HS-5 (cell line): ENCODE measurements around the gene PLD1.
"Not testable (repeated sequence)": the region's sequence is repeated elsewhere in the genome, so short reads cannot be mapped to it uniquely, and the experiment has no call there.

Source experiments
- DNase-seq: peaks from one replicate; pipeline ENCODE4 v3.0.0-alpha.2; 2012; ENCODE audit warnings: low read depth

Gene PLD1

GRCh38 chr3:171694888-171695287 lies 115.4 kb downstream of the PLD1 start:
- DNase-seq = no peak

GRCh38 chr3:171692551-171692950 lies 117.7 kb downstream of the PLD1 start:
- DNase-seq = not testable (repeated sequence)

- no peak for DNase-seq
Observed at GRCh38 chr3:171691485-171691884, 118.8 kb downstream of the PLD1 start.

DNA sequence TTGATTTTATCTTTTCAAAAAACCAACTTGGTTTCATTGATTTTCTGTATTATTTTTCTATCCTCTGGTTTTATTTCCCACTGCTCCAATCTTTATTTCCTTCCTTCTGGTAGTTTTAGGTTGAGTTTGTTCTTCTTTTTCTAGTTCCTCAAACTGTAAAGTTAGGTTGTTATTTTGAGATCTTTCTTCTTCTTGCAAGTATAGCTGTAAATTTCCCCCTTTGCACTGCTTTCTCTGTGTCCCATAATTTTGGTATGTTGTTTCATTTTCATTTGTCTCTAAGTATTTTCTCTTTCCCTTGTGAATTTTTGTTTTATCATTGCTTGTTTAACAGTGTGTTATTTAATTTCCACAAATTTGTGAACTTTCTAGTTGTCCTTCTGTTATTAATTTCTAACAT lies 120.0 kb downstream of the PLD1 start:
- no peak for DNase-seq

DNA sequence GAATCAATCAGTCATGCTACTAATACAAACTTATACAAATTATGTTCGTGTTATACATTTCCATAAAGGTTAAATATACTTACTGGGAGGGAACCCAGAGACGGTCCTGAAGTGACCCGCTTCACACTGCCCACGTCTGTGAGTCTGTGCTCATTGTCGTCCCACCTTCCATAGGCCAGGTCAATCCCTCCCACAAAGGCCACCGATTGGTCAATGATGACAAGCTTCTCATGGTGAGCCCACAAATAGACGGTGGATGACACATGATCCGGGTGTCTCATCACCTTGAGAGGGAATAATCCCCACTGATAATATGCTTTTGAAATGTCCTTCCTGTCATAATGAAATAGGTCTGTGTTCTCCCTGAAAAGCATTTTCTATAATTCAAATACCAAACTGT lies 121.7 kb downstream of the PLD1 start:
- DNase-seq = no peak

DNA sequence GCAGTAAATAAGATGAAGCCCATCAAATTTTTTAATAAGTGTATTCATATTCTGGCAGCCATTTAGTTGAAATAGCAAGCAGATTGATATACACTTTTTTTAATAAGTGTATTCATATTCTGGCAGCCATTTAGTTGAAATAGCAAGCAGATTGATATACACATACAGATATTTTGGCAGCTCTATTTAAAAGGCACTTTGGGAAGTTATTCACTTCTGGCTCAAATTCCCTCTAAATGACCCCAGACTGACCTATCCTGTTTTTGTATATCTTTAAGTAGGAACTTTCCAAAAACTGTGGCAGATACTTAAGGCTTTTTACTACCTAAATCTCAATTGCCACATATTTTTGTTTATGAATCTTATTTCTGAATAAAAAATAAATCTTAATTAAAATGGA lies 122.3 kb downstream of the PLD1 start:
- DNase-seq = no peak

- no peak for DNase-seq
Observed at GRCh38 chr3:171687581-171687980, 122.7 kb downstream of the PLD1 start.

- DNase-seq = no peak
Observed at GRCh38 chr3:171687064-171687463, 123.2 kb downstream of the PLD1 start.

DNA sequence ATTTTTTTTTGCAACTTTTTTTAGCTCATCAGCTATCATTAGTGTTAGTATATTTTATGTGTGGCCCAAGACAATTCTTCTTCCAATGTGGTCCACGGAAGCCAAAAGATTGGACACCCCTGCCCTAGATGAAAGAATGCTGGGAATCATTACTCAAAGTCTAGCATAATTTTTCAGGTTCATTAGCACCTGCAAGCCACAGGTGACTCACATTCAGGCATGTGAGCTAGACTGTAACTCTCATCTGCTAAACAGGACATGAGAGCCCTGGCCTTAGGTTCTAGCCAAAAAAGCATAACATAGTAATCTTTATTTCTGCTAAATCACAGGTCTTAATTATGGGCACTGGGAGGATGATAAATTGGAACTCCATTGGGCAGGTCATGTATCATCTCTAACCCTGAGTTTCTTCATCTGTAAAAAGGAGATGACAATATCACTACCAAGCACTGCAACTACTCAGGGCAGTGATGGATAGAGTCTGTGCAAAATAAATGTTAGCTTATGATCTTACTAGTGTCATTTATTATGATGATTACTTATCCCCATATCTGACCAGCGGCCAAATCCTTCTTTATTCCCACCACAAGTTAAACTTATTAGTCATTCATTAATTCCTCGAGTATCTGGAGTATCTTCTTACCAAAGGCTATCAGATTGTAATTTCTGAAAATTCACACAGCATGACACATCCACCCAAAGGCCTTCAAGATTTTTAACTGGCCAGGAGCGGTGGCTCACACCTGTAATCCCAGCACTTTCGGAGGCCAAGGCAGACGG lies 125.0 kb downstream of the PLD1 start:
- no peak for DNase-seq

GRCh38 chr3:171684221-171684620 lies 126.1 kb downstream of the PLD1 start:
- no peak for DNase-seq

- no peak for DNase-seq
Observed at GRCh38 chr3:171682743-171683142, 127.5 kb downstream of the PLD1 start.

DNA sequence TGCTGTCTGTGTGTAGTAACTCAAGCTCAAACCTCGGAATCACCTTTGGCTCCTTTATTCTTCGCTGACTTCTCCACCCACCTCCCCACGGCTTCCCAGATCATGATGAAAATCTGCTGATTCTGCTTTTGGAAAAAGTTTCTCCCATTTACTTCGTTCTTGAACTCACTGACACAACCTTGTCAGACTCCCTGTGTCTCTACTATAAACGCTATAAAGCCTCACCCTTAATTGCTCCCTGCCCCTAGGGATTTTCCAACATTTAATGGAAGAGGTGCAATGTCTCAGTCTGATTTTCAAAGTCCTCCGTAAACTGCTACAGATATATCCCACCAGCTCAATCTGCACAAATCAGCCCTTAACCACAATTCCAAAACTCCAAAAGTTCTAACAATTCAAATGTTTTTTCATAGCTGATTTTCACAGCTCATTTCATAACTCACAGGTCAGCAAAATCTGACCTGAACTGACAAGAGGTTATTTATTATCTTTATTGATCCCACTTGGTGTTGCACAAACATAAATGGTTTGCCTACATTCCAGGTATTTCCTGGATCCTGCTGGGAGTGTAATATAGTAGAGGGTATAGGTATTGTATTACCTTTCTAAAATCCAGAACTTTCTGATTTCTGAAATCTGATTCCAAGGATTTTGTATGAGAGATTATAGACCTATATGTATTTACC lies 129.4 kb downstream of the PLD1 start:
- no peak for DNase-seq

DNA sequence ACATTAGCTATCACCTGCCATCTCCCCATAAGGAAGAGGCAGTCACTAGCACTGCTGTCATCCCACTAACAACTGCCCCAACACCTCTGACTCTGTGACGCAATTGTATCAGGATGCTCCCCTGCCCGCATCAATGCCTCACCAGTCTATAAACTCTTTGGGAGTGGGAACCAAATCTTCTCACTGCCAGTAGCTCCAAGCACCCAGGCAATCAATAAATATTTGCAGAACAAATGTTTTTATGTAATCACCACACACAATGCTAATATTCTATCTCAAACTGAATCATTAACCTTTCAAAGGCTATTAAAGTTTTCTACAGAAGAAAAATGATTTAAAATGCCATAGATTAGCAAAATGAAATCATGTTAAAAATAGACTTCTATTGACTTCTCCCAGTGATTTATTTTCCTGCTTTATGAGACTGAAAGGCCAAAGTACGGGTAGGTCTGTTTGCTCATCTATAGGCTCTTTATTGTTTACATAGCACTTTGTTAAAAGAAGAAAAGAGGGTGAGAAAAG lies 131.3 kb downstream of the PLD1 start:
- no peak for DNase-seq

DNA sequence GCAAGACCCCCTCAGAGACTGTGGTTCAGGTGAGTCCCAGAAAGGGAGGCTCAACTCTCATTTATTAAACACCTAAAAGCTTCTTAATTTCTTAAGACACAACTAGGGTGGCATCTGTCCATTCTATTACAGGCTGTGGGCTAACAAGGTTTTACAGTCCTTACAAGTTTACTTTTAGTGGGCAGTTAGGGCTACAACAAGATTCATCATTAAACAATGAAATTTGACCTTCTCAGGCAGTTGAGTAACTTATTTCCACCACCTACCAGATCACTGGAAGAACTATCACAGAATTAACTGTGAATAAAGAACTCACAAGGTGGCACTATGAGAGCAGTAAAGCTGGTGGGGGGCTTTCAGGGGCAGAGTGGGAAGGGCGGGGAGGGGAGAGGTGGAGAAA lies 132.6 kb downstream of the PLD1 start:
- DNase-seq = no peak

GRCh38 chr3:171676601-171677175 lies 133.6 kb downstream of the PLD1 start:
- DNase-seq = no peak

DNA sequence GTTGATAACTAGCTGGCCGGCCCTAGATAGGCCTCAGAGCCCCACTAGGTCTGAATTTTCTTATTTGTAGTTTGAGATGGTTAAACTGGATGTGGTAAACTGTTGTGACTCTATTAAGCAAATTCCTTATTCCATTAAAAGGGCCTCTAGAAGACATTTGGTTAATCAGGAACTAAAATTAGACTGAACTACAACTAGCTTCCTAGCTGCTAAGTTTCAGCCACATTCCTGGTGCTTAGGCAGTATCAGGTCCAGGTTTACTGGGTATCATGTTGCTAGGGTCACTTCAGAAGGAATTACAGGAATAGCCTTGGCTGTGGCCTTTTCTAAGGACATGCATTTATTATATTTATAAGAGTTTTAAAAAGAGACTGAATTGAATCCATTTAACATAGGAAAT lies 136.3 kb downstream of the PLD1 start:
- DNase-seq = no peak

DNA sequence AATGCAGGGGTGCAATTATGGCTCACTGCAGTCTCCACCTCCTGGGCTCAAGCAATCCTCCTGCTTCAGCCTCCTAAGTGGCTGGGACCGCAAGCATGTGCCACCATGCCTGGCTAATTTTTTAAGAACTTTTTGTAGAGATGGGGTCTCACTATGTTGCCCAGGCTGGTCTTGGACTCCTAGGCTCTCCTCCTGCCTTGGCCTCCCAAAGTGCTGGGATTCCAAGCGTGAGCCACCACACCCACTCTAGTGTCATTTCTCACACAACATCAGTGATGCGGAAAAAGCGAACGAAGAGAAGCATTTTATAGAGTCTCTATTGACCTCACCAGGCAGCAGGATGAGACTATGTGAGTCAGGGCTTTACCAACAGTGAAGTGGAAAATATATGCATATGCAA lies 137.7 kb downstream of the PLD1 start:
- no peak for DNase-seq

DNA sequence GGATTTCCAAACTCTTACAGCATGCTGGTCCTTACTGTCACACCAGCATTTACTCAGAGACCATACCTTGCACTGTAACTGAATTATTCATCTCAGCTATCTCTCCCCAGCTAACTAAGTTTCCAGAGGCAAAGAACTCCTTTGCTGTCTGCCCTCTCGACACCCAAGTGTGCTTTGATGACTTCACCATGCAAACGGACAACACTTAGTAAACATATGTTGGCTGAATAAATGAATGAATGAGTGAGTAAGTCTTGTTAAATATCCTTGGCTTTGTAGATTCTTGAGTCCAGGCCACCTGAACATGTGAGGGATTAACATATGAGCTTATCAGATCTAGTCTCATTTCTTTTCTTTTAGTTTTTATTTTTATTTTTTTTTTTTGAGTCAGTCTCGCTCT lies 138.2 kb downstream of the PLD1 start:
- DNase-seq = no peak

GRCh38 chr3:171671709-171672108 lies 138.6 kb downstream of the PLD1 start:
- no peak for DNase-seq

- no peak for DNase-seq
Observed at GRCh38 chr3:171666516-171666915, 143.8 kb downstream of the PLD1 start.

- no peak for DNase-seq
Observed at GRCh38 chr3:171663805-171664204, 146.5 kb downstream of the PLD1 start.

DNA sequence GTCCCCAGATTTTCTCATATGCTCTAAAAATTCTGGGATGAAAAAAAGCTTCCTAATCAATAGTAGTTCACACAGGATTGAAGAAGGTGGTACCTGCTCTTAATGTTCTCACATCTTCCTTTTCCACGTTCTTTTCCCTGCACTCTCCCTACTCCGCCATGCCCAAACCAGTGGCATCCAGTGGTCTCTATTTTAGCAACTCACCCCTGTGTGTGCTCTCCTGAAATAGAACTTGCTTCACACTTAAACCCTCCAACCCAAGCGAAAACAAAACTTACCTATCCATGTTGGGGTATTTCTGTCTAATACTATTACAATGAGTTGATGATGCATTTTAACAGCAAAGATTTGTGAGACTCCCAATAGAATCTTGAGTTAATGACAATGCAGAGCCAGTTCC lies 148.8 kb downstream of the PLD1 start:
- DNase-seq = no peak

- DNase-seq = no peak
Observed at GRCh38 chr3:171660188-171660587, 150.1 kb downstream of the PLD1 start.
